Astrocyte (in vitro differentiated cells and primary cell): ENCODE measurements around the gene EIF5A. TPM values are rescaled to one million over a fixed set of nuclear protein-coding genes. Genes with fewer than 3 reads are reported as not detected.

ENCODE experiments used
- DNase-seq: peaks from one replicate; pipeline ENCODE4 v3.0.0-alpha.2; 2010; ENCODE audit warnings: low read depth
- FAIRE-seq: peaks from 2 replicates; lab custom pipeline; 2011; peaks lifted over from hg19 to GRCh38; lab: Jason Lieb, UNC
- H2AFZ ChIP-seq: 2 replicates; pipeline ENCODE4 v1.6.0; 2012; ENCODE audit warnings: low read depth, low read length, inconsistent platforms
- H3K27ac ChIP-seq: 2 replicates; pipeline ENCODE4 v1.5.1; 2011; ENCODE audit warnings: low read depth, low read length, inconsistent platforms
- H3K27me3 ChIP-seq: 2 replicates; pipeline ENCODE4 v1.6.0; 2011; ENCODE audit warnings: low read length, inconsistent platforms; ENCODE audit not compliant: insufficient read depth
- H3K36me3 ChIP-seq: 2 replicates; pipeline ENCODE4 v1.5.1; 2011; ENCODE audit warnings: low read length, inconsistent platforms; ENCODE audit not compliant: insufficient read depth
- H3K4me1 ChIP-seq: 2 replicates; pipeline ENCODE4 v1.5.1; 2011; ENCODE audit warnings: low read length, inconsistent platforms; ENCODE audit not compliant: insufficient read depth
- H3K4me2 ChIP-seq: 2 replicates; pipeline ENCODE4 v1.6.0; 2012; ENCODE audit warnings: low read length, inconsistent platforms
- H3K4me3 ChIP-seq: 2 replicates; pipeline ENCODE4 v1.5.1; 2011; ENCODE audit warnings: low read depth, mild to moderate bottlenecking, low read length, inconsistent platforms; ENCODE audit not compliant: insufficient read depth
- H3K79me2 ChIP-seq: 2 replicates; pipeline ENCODE4 v1.6.0; 2012; ENCODE audit warnings: mild to moderate bottlenecking, low read length, inconsistent platforms; ENCODE audit not compliant: insufficient read depth
- H3K9ac ChIP-seq: 2 replicates; pipeline ENCODE4 v1.6.0; 2012; ENCODE audit warnings: mild to moderate bottlenecking, low read length, inconsistent platforms
- H3K9me3 ChIP-seq: 2 replicates; pipeline ENCODE4 v1.5.1; 2012; ENCODE audit warnings: low read depth, mild to moderate bottlenecking, low read length, inconsistent platforms; ENCODE audit not compliant: insufficient read depth
- H4K20me1 ChIP-seq: 2 replicates; pipeline ENCODE4 v1.6.0; 2012; ENCODE audit warnings: low read length, inconsistent platforms; ENCODE audit not compliant: insufficient read depth
- H3K27ac Mint-ChIP-seq: one replicate; pipeline ENCODE4 v1.8.0; 2021; ENCODE audit warnings: mild to moderate bottlenecking, mixed read lengths; ENCODE audit not compliant: unreplicated experiment
- H3K27me3 Mint-ChIP-seq: one replicate; pipeline ENCODE4 v1.8.0; 2021; ENCODE audit warnings: low read depth, mixed read lengths; ENCODE audit not compliant: unreplicated experiment
- H3K36me3 Mint-ChIP-seq: one replicate; pipeline ENCODE4 v1.8.0; 2021; ENCODE audit warnings: low read depth, mixed read lengths; ENCODE audit not compliant: unreplicated experiment
- H3K4me1 Mint-ChIP-seq: one replicate; pipeline ENCODE4 v1.8.0; 2021; ENCODE audit warnings: low read depth, mixed read lengths; ENCODE audit not compliant: unreplicated experiment
- H3K4me3 Mint-ChIP-seq: one replicate; pipeline ENCODE4 v1.8.0; 2021; ENCODE audit warnings: mild to moderate bottlenecking, moderate library complexity, mixed read lengths; ENCODE audit not compliant: unreplicated experiment
- H3K9me3 Mint-ChIP-seq: one replicate; pipeline ENCODE4 v1.8.0; 2021; ENCODE audit warnings: mild to moderate bottlenecking, mixed read lengths; ENCODE audit not compliant: unreplicated experiment
- CTCF ChIP-seq: IDR thresholded peaks from 2 replicates; pipeline ENCODE4 v1.5.1; 2011; ENCODE audit warnings: low read depth, mild to moderate bottlenecking, inconsistent platforms, low read length, moderate library complexity; ENCODE audit not compliant: insufficient read depth
- EZH2 ChIP-seq: IDR thresholded peaks from 2 replicates; pipeline ENCODE4 v1.6.1; 2012; ENCODE audit warnings: mild to moderate bottlenecking, low read length, inconsistent platforms; ENCODE audit not compliant: insufficient read depth
- total RNA-seq: library from RNA; stranded (reverse); gene quantifications from 2 replicates; pipeline ENCODE4 v1.2.1, GENCODE V29; 2021

The EIF5A gene
- total RNA-seq, 1 donor from 2014 or later, result 915 TPM

DNA sequence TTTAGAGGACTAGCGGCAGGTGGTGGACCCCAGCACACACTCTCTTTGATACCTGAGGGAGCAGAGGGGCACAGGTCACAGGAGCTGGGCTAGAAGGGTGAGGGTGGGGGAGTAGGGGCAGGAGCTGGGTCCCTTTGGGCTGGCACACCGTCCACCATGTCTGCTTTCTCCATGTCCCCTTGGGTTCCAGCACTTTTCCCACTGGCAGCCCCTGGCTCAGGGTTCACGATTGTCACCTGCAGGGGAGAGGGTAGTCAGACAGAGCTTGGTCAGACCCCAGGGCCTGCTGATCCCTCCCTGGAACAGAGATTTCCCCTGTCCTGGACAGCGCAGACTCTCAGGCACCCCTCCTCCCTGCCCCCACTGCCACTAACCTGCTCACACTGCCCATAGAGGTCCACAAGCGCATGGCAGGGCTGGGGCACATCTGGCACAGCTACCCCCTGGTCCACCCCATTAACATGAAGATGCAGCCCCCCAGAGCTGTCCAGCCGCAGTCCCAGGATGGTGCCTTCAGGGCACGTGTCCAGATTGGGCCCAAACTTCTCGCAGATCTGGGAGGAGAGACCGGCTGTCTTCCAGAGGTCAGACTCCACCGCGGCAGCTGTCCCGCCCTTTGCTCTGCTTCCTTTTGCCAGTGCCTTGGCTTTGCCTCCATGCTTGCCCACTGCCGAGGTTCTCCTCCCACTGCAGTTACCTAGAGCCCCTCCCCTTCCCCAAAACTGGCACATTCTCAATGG, 10.9 kb downstream of the EIF5A start:
- Histone ChIP-seq H4K20me1 (peaks cover 16% of the 10 kb centered on the region), H3K4me2 (no peak overlapping the region), H2AFZ (no peak overlapping the region), H3K4me3 (no peak overlapping the region), H3K4me1 (peaks cover 20% of the 10 kb centered on the region), H3K9ac (no peak overlapping the region), H3K9me3 (no peaks in the 10 kb centered on the region), H3K79me2 (peaks cover 11% of the 10 kb centered on the region), H3K27ac (no peak overlapping the region), H3K27me3 (no peaks in the 10 kb centered on the region), H3K36me3 (peaks cover 16% of the 10 kb centered on the region)
- DNase-seq (no peak), FAIRE-seq (no peak)
- Mint-ChIP-seq H3K27me3 (no peaks in the 10 kb centered on the region), H3K4me1 (peaks cover 14% of the 10 kb centered on the region), H3K27ac (no peak overlapping the region), H3K4me3 (peak overlapping the region; percentile 45), H3K36me3 (peaks cover 18% of the 10 kb centered on the region), H3K9me3 (no peaks in the 10 kb centered on the region)
- no peak for TF ChIP-seq CTCF
- TF ChIP-seq EZH2, result no peak

DNA sequence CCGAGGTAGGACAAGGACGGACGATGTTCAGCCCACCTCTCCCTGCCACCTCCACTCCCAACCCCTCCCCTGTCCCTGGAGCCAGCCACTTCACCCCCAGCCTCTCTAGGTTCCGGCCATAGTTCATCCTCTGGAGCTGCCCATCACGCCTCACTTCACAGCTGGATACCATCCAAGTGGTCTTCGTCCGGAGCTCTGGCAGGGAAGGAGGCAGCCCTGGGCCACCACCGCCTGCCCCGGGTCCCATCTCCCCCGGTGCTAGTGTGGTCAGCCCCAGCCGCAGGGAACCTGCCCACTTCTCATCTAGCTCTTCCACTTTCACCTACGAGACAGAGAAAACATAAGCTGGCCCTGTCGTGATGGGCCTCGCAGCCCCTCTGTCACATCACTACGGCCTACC, 14.0 kb downstream of the EIF5A start:
- H3K9ac ChIP-seq, result no peak overlapping the region
- H3K4me2 ChIP-seq, result no peak overlapping the region
- Mint-ChIP-seq H3K27ac (no peak overlapping the region), H3K27me3 (no peaks in the 10 kb centered on the region), H3K36me3 (peaks cover 25% of the 10 kb centered on the region), H3K9me3 (no peaks in the 10 kb centered on the region), H3K4me3 (no peak overlapping the region), H3K4me1 (peaks cover under 1% of the 10 kb centered on the region)
- peaks cover 4% of the 10 kb centered on the region for H3K79me2 ChIP-seq
- no peaks in the 10 kb centered on the region for H3K9me3 ChIP-seq
- no peaks in the 10 kb centered on the region for H3K4me1 ChIP-seq
- H4K20me1 ChIP-seq, result peaks cover 4% of the 10 kb centered on the region
- FAIRE-seq (no peak), DNase-seq (no peak)
- no peak overlapping the region for H3K4me3 ChIP-seq
- no peak for TF ChIP-seq EZH2
- H3K36me3 ChIP-seq, result peaks cover 16% of the 10 kb centered on the region
- H2AFZ ChIP-seq, result no peak overlapping the region
- H3K27me3 ChIP-seq, result no peaks in the 10 kb centered on the region
- H3K27ac ChIP-seq, result no peak overlapping the region

GRCh38 chr17:7322520-7323194, 15.2 kb downstream of the EIF5A start:
- no peak overlapping the region for H3K27ac Mint-ChIP-seq
- no peak overlapping the region for H2AFZ ChIP-seq
- H3K9me3 ChIP-seq, result no peaks in the 10 kb centered on the region
- H3K4me3 Mint-ChIP-seq, result no peak overlapping the region
- no peak overlapping the region for H3K4me2 ChIP-seq
- peaks cover 16% of the 10 kb centered on the region for H3K36me3 ChIP-seq
- H3K4me1 ChIP-seq, result no peaks in the 10 kb centered on the region
- H3K9me3 Mint-ChIP-seq, result no peaks in the 10 kb centered on the region
- no peaks in the 10 kb centered on the region for H3K27me3 Mint-ChIP-seq
- no peak overlapping the region for H3K9ac ChIP-seq
- H3K79me2 ChIP-seq, result peaks cover 16% of the 10 kb centered on the region
- no peak for TF ChIP-seq CTCF
- no peak for TF ChIP-seq EZH2
- DNase-seq, result no peak
- H3K4me1 Mint-ChIP-seq, result peaks cover 1% of the 10 kb centered on the region
- no peak overlapping the region for H3K27ac ChIP-seq
- no peaks in the 10 kb centered on the region for H3K27me3 ChIP-seq
- no peak for FAIRE-seq
- peaks cover 24% of the 10 kb centered on the region for H3K36me3 Mint-ChIP-seq
- no peak overlapping the region for H3K4me3 ChIP-seq
- peaks cover 6% of the 10 kb centered on the region for H4K20me1 ChIP-seq
